K562 (cell line): ENCODE results near the gene CCDC158. TPM values are rescaled to one million over a fixed set of nuclear protein-coding genes. Genes with fewer than 3 reads are reported as not detected.

Source experiments
- ATAC-seq: fragments of 200-7000 bp; cut with Tn5 transposase; 3 replicates; pipeline ENCODE4 v1.9.1; 2020; ENCODE audit warnings: moderate library complexity
- BruUV-seq: library from RNA; stranded (reverse); fragments of 400-500 nt; replicated peaks from 2 replicates; lab custom pipeline; 2021; lab: Mats Ljungman, UMichigan
- CTCF ChIA-PET: fragments of 300-600 bp; formaldehyde crosslinking; extraction: SDS; loops from one replicate; lab custom pipeline; 2021; ENCODE audit warnings: low intra/inter-chr PET ratio; lab: Yijun Ruan, JAX
- POLR2A ChIA-PET: fragments of 300-600, 350-650 bp; sonication (Branson Sonifier 250); formaldehyde crosslinking; extraction: SDS; loops from one replicate; lab custom pipeline; 2021; ENCODE audit warnings: antibody characterized with exemption, inconsistent platforms; lab: Yijun Ruan, JAX
- DNase-seq, 4 experiments: peaks; one replicate each; pipeline versions ENCODE4 v3.0.0 to v3.0.0-alpha.2; 2011 to 2018; ENCODE audit warnings: low spot score in 3 of 4, mixed read lengths in 3 of 4; ENCODE audit errors: extremely low read depth in 1 of 4
- FAIRE-seq: peaks from 2 replicates; lab custom pipeline; 2011; peaks lifted over from hg19 to GRCh38; lab: Jason Lieb, UNC
- H2AFZ ChIP-seq: 2 replicates; pipeline ENCODE4 v1.6.0; 2011; ENCODE audit warnings: low read depth, low read length, control low read depth, inconsistent platforms
- H3K27ac ChIP-seq: fragments of 200-600 bp; 3 replicates; pipeline ENCODE4 v1.8.0; 2011; ENCODE audit warnings: low read depth, mild to moderate bottlenecking, control low read depth, inconsistent platforms, low read length, moderate library complexity, mixed read lengths; ENCODE audit errors: extremely low read depth
- H3K27me3 ChIP-seq, 2 experiments: fragments of 300-600 bp in 1 of 2; 2 replicates in 1 of 2; 3 replicates in 1 of 2; pipeline versions ENCODE4 v1.6.0 to v1.8.0; 2011; ENCODE audit warnings: inconsistent platforms in 2 of 2, low read length in 2 of 2, mild to moderate bottlenecking in 1 of 2, mixed read lengths in 1 of 2, moderate library complexity in 1 of 2; ENCODE audit not compliant: control insufficient read depth in 2 of 2, insufficient read depth in 2 of 2
- H3K36me3 ChIP-seq: fragments of 300-600 bp; 3 replicates; pipeline ENCODE4 v1.8.0; 2011; ENCODE audit warnings: mild to moderate bottlenecking, low read length, inconsistent platforms; ENCODE audit not compliant: control insufficient read depth, insufficient read depth
- H3K4me1 ChIP-seq, 2 experiments: fragments of 200-600 bp in 1 of 2; replicated peaks in 1 of 2; 2 replicates in 1 of 2; 3 replicates in 1 of 2; pipeline versions ENCODE4 v1.5.1 to v1.8.0; 2011; ENCODE audit warnings: inconsistent platforms in 2 of 2, low read length in 2 of 2, mild to moderate bottlenecking in 1 of 2, mixed read lengths in 1 of 2, moderate library complexity in 1 of 2; ENCODE audit not compliant: control insufficient read depth in 2 of 2, insufficient read depth in 2 of 2
- H3K4me2 ChIP-seq: 2 replicates; pipeline ENCODE4 v1.6.1; 2011; ENCODE audit warnings: low read length, control low read depth, inconsistent platforms, mixed read lengths; ENCODE audit not compliant: insufficient read depth
- H3K4me3 ChIP-seq: fragments of 200-600 bp; sonication (generic), shearing (Covaris generic); 2 replicates; pipeline ENCODE4 v1.5.1; 2016; ENCODE audit warnings: control low read depth, inconsistent platforms
- H3K79me2 ChIP-seq: fragments of 200-600 bp; 3 replicates; pipeline ENCODE4 v1.8.0; 2011; ENCODE audit warnings: low read length, inconsistent platforms; ENCODE audit not compliant: control insufficient read depth, insufficient read depth
- H3K9ac ChIP-seq, 2 experiments: 2 replicates each; pipeline versions ENCODE4 v1.6.0 to v1.6.1; 2011; ENCODE audit warnings: low read depth in 2 of 2, low read length in 2 of 2, control low read depth in 1 of 2, inconsistent platforms in 1 of 2, mild to moderate bottlenecking in 1 of 2, mixed read lengths in 1 of 2; ENCODE audit not compliant: insufficient read depth in 1 of 2
- H3K9me1 ChIP-seq: one replicate; pipeline ENCODE4 v1.6.0; 2011; ENCODE audit warnings: inconsistent platforms, mild to moderate bottlenecking, low read length, moderate library complexity; ENCODE audit not compliant: control insufficient read depth, insufficient read depth
- H3K9me3 ChIP-seq: replicated peaks from 2 replicates; pipeline ENCODE4 v1.5.1; 2011; ENCODE audit warnings: low read depth, low read length, inconsistent platforms; ENCODE audit not compliant: control insufficient read depth, insufficient read depth
- H4K20me1 ChIP-seq: replicated peaks from 2 replicates; pipeline ENCODE4 v1.6.1; 2011; ENCODE audit warnings: low read length, inconsistent platforms, mixed read lengths; ENCODE audit not compliant: control insufficient read depth, insufficient read depth
- C11orf30 ChIP-seq: fragments of 450-650 bp; IDR thresholded peaks from 2 replicates; pipeline ENCODE4 v1.6.1; 2016; ENCODE audit warnings: low read depth, mild to moderate bottlenecking
- CHD2 ChIP-seq: IDR thresholded peaks from 2 replicates; pipeline ENCODE4 v1.6.1; 2011; ENCODE audit warnings: low read depth, low read length
- CREB1 ChIP-seq, 2 experiments: sonication (generic) in 1 of 2; formaldehyde crosslinking in 1 of 2; IDR thresholded peaks; 2 replicates each; pipeline versions ENCODE4 v1.6.1 to v1.8.0; 2012 to 2022; ENCODE audit warnings: inconsistent platforms in 1 of 2, mild to moderate bottlenecking in 1 of 2, missing genetic modification reagents in 1 of 2, moderate library complexity in 1 of 2
- CREM ChIP-seq: IDR thresholded peaks from 2 replicates; pipeline ENCODE4 v1.6.1; 2014; ENCODE audit warnings: antibody characterized with exemption, low read depth
- ETV1 ChIP-seq: fragments of 450-650 bp; conservative IDR thresholded peaks from 2 replicates; pipeline ENCODE4 v1.6.1; 2016; ENCODE audit warnings: missing genetic modification characterization, control low read depth, low read depth, missing compliant biosample characterization
- NFIC ChIP-seq: fragments of 450-650 bp; IDR thresholded peaks from 2 replicates; pipeline ENCODE4 v1.6.1; 2017; ENCODE audit warnings: mild to moderate bottlenecking, inconsistent platforms
- TOE1 ChIP-seq, 2 experiments: fragments of 450-650 bp in 1 of 2; sonication (generic) in 1 of 2; formaldehyde crosslinking in 1 of 2; IDR thresholded peaks; 2 replicates each; pipeline versions ENCODE4 v1.7.1 to v1.8.0; 2016 to 2022; ENCODE audit warnings: borderline replicate concordance in 2 of 2, mild to moderate bottlenecking in 2 of 2, antibody characterized with exemption in 1 of 2, inconsistent platforms in 1 of 2, low read depth in 1 of 2, missing genetic modification reagents in 1 of 2, moderate library complexity in 1 of 2
- ZNF551 ChIP-seq: fragments of 250-450 bp; sonication (Bioruptor Pico); IDR thresholded peaks from 2 replicates; pipeline ENCODE4 v1.5.0; 2021; ENCODE audit warnings: mild to moderate bottlenecking, moderate library complexity
- WGBS: fragments of 100-300 bp; shearing (Covaris generic); methylation state at CpG from one replicate; pipeline ENCODE4 v1.1.6; 2016; ENCODE audit warnings: low coverage, mixed read lengths; ENCODE audit not compliant: insufficient coverage; ENCODE audit errors: missing lambda C conversion rate; 5-methylcytosine and 5-hydroxymethylcytosine counted together
- in situ Hi-C: fragments of 300-500 bp; cut with MboI; formaldehyde crosslinking; loops from 4 replicates; pipeline ENCODE4 v1.15.0; 2018; ENCODE audit warnings: inconsistent platforms, mixed read lengths
- intact Hi-C: fragments of 100-400 bp; cut with micrococcal nuclease; formaldehyde crosslinking; loops from 2 replicates; pipeline ENCODE4 v1.14.2; 2022
- polyA plus RNA-seq, 8 experiments: library from polyadenylated mRNA; depleted of rRNA in 4 of 8; stranded (reverse) in 5 of 8; unstranded in 3 of 8; fragments of >200 nt; fragmentation: Nextera tagmentation in 2 of 8; fragmentation: Illumina TruSeq in 1 of 8; extraction: Ambion mirVana in 2 of 8; extraction: Trizol in 1 of 8; gene quantifications; 2 replicates each; pipeline versions ENCODE4 v1.2.1 to v1.2.3, GENCODE V29; 2011 to 2014; ENCODE audit warnings: inconsistent platforms in 1 of 8, missing spikeins in 1 of 8
- total RNA-seq, 7 experiments: library from RNA; depleted of rRNA in 6 of 7; stranded (reverse); fragments of >200 nt in 6 of 7; fragmentation: Illumina TruSeq in 2 of 7; extraction: Trizol in 2 of 7; gene quantifications; 2 replicates each; pipeline versions ENCODE4 v1.2.1 to v1.2.3, GENCODE V29; 2011 to 2021; ENCODE audit warnings: low replicate concordance in 1 of 7
- TF ChIP-seq, protein P1 (sequence below): sonication (generic); IDR thresholded peaks from 2 replicates; pipeline ENCODE4 v1.6.1; 2016
- TF ChIP-seq, protein P2 (sequence below): fragments of 250-450 bp; sonication (Bioruptor Pico); IDR thresholded peaks from 2 replicates; pipeline ENCODE4 v1.8.0; 2021; ENCODE audit warnings: moderate library complexity, mild to moderate bottlenecking, inconsistent platforms

Gene CCDC158
- total and polyA plus RNA-seq, 9 of the 15 experiments (the other 6 are each of a cell fraction or from before 2014, with no cell fraction given), result not detected

DNA sequence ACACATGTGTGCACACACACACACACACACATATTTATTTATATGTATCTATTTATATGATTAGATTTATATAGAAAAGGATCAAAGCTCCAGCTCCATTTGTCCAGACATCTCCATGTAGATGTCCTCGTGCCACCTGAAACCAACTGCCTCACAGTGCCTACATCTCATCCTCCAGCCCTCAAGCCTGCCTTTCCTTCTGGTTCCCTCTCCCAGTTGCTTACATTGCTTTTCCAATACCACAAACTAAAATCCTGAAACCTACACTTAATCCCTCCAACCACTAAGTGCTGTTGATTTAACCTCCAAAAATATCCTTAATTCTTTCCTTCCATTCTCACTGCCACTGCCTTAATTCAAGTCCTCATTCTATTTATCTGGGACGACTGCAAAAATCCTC lies 63.0 kb downstream of the CCDC158 start:
- H4K20me1 ChIP-seq, result no peaks in the 10 kb centered on the region
- ATAC-seq (no peak), FAIRE-seq (no peak), DNase-seq (no peak)
- POLR2A ChIA-PET, result no interaction called here
- no peaks in the 10 kb centered on the region for H3K79me2 ChIP-seq
- BruUV-seq, result no TSS peak
- H3K27me3 ChIP-seq, result no peaks in the 10 kb centered on the region
- H3K27ac ChIP-seq, result no peak overlapping the region
- H3K9me1 ChIP-seq, result no peaks in the 10 kb centered on the region
- no peak overlapping the region for H3K9ac ChIP-seq
- no peaks in the 10 kb centered on the region; the same call in 1 of the 2 replicates for H3K9me3 ChIP-seq
- no peaks in the 10 kb centered on the region for H3K4me1 ChIP-seq
- CTCF ChIA-PET, result no interaction called here
- H2AFZ ChIP-seq, result no peak overlapping the region
- in situ Hi-C loops, result no loop called here
- no peaks in the 10 kb centered on the region for H3K36me3 ChIP-seq
- WGBS, result 4% methylated on average over 2 of the region's 2 CpGs
- no peak overlapping the region for H3K4me3 ChIP-seq
- intact Hi-C loops, result no loop called here
- H3K4me2 ChIP-seq, result no peak overlapping the region
- TF ChIP-seq C11orf30 (no peak), ETV1 (tag) (no peak), CREM (no peak), NFIC (no peak), TOE1 (IDR thresholded peaks at IDR 0.05; ENCODE audit: borderline replicate concordance) (no peak), TOE1 (CRISPR knock-in tag; IDR thresholded peaks at IDR 0.05; ENCODE audit: borderline replicate concordance, low read depth) (no peak), CREB1 (IDR thresholded peaks at IDR 0.05) (no peak), CREB1 (CRISPR knock-in tag; IDR thresholded peaks at IDR 0.05) (no peak), ZNF551 (CRISPR knock-in tag) (no peak), CHD2 (no peak)
- TF ChIP-seq, protein P1, sequence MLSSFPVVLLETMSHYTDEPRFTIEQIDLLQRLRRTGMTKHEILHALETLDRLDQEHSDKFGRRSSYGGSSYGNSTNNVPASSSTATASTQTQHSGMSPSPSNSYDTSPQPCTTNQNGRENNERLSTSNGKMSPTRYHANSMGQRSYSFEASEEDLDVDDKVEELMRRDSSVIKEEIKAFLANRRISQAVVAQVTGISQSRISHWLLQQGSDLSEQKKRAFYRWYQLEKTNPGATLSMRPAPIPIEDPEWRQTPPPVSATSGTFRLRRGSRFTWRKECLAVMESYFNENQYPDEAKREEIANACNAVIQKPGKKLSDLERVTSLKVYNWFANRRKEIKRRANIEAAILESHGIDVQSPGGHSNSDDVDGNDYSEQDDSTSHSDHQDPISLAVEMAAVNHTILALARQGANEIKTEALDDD, result no peak
- TF ChIP-seq, protein P2, sequence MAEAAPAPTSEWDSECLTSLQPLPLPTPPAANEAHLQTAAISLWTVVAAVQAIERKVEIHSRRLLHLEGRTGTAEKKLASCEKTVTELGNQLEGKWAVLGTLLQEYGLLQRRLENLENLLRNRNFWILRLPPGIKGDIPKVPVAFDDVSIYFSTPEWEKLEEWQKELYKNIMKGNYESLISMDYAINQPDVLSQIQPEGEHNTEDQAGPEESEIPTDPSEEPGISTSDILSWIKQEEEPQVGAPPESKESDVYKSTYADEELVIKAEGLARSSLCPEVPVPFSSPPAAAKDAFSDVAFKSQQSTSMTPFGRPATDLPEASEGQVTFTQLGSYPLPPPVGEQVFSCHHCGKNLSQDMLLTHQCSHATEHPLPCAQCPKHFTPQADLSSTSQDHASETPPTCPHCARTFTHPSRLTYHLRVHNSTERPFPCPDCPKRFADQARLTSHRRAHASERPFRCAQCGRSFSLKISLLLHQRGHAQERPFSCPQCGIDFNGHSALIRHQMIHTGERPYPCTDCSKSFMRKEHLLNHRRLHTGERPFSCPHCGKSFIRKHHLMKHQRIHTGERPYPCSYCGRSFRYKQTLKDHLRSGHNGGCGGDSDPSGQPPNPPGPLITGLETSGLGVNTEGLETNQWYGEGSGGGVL (CRISPR knock-in tag), result no peak
